AML-193 (cell line): ENCODE data around the gene CHST5.

Source experiments
- DNase-seq, 2 experiments: peaks; one replicate each; lab custom pipeline; 2025; lab: John Stamatoyannopoulos, UW

CHST5 gene

GRCh38 chr16:75535901-75536300 is at the start of gene CHST5:
Gene CHST5, minus strand, starts transcription at chr16:75536108. Its CDS starts 5,724 bp downstream, at chr16:75530384.
- DNase-seq: no peak

DNA sequence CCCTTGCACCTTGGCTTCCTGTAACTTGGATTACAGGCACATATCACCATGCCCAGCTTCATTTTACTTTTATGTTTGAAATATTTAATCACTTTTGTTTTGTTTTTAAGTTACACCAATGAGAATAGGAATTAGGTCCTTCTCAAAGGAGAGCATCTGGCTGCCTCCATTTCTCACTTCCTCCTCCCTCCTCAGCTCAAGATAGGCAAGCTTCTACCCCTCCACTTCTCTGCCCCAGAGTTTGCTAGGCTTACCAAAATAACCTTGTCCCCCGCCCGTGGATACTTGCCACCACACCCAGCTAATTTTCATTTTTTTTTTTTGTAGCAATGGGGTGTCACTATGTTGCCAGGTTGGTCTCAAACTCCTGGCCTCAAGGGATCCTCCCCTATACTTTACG is 48.2 kb upstream of the CHST5 start:
- DNase-seq: no peak

DNA sequence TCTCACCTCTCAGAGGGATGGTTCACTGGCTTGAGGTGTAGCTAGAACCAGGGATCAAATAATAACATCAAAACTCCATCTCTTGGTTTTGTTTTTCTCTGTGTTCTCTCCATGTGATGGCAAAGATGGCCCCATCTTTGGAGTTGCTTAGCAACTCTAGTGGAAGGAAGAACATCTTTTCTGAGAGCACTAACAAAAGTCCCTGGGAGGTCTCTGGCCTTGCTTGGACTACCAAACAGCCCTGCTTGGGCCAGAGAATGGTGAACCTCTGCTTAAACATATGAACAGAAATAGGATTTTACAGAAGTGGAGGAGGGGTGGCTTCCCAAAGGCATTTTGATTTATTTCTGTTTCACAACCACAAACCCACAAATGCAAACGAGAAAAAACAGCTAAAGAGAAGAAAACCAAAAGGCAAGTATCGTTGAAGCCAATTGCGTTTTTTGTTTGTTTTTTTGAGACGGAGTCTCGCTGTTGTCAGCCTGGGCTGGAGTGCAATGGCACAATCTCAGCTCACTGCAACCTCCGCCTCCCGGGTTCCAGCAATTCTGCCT is 43.5 kb upstream of the CHST5 start:
- DNase-seq: no peak

GRCh38 chr16:75578725-75579124 is 42.8 kb upstream of the CHST5 start:
- no peak for DNase-seq

DNA sequence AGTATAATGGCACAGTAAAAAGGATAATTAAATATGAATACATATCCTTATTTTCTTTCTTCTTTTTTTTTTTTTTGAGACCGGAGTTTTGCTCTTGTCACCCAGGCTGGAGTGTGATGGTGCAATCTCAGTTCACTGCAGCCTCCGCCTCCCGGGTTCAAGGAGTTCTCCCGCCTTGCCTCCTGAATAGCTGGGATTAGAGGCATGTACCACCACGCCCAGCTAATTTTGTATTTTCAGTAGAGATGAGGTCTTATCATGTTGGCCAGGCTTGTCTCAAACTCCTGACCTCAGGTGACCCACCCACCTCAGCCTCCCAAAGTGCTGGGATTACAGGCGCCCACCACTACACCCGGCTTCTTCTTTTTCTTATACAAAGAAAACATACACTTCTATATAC is 42.3 kb upstream of the CHST5 start:
- DNase-seq: no peak

DNA sequence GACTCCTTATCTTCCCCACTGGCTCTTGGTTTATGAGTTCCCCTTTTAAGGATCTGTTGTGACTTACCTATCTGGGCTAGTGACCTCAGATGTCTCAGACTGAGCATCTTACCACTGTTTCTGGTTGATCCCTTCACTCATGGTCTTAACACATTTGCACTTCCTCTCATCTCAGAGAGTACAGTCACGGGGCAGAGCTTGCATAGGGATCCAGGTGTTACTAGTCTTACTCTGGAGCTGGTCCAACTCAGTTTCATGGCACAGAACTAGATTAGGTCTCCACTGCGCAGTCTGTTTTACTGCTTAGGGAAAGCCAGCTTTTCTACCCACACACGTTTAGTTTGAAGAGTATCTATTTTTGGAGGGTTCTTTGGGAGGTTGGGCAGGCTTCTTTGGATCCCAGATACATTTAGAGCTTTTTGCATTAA is 40.5 kb upstream of the CHST5 start:
- DNase-seq: no peak

DNA sequence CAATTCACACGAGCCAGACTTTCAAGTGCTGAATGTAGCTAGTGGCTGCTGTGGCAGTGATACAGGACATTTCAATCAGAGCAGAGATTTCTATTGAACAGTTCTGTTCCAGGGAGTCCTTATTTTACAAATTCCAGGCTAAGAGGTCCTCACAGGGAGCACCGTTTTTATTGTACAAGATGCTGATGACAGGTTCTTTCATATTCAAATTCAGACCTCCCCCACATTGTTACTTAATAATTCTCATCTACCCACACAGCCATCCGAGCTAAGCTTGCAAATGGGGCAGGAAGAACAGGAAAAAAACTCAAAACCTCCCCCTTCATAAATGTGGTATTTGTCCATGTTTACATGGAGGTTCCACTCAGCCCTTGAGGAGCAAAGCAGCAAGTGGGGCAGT is 40.0 kb upstream of the CHST5 start:
- DNase-seq: no peak

- no peak for DNase-seq
These were observed 38.0 kb upstream of the CHST5 start for GRCh38 chr16:75573955-75574354.

GRCh38 chr16:75572864-75573542 is 37.1 kb upstream of the CHST5 start:
- DNase-seq: no peak

- DNase-seq: no peak
These were observed 34.6 kb upstream of the CHST5 start for GRCh38 chr16:75570396-75571065.

GRCh38 chr16:75567911-75568310 is 32.0 kb upstream of the CHST5 start:
- no peak for DNase-seq

GRCh38 chr16:75566758-75567255 is 30.9 kb upstream of the CHST5 start:
- no peak for DNase-seq

- DNase-seq: peak; percentile 63 to 75
These were observed 30.3 kb upstream of the CHST5 start, which contains the start of gene GABARAPL2 for GRCh38 chr16:75566040-75566757. Gene GABARAPL2, plus strand, starts transcription at chr16:75566379. Its CDS starts 108 bp downstream, at chr16:75566487.

DNA sequence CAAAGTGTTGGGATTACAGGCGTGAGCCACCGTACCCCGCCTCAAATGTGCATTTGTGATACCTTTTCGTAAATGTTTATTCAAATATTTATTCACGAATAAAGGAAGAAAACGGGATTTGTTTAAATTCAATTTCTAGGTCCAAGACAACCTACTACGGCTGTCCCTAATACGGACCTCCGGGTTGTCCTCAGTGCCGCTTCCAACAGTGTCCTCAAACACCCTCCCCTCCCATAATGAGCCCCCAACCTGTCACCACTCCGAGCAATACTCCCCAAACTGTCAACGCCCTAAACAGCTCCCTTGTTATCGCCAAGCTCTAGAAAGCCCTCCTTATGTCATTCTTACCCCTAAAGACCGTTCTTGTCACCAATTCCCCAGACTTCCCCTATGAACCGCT is 29.7 kb upstream of the CHST5 start:
- DNase-seq: no peak

- DNase-seq: no peak
These were observed 23.9 kb upstream of the CHST5 start for GRCh38 chr16:75559564-75560372.

DNA sequence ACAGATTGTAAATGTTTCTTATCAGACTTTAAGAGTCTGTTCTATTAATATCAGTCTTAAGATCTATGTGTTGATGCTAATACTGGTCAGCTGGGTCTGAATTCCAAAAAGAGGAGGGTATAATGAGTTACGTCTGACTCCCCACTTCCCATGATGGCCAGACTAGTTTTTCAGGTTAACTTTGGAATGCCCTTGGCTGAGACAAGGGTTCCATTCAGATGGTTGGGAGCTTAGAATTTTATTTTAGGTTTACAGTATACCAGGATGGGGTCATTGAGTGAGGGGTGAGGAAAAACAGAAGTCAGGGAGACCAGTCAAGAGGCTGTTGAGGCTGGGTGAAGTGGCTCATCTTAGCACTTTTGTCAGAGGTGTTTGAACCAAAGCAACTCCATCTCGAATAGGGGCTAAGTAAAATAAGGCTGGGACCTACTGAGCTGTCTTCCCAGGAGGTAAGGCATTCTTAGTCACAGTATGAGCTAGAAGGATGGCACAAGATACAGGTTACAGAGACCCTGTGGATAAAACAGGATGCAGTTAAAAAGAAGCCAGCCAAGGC is 23.0 kb upstream of the CHST5 start:
- DNase-seq: no peak

DNA sequence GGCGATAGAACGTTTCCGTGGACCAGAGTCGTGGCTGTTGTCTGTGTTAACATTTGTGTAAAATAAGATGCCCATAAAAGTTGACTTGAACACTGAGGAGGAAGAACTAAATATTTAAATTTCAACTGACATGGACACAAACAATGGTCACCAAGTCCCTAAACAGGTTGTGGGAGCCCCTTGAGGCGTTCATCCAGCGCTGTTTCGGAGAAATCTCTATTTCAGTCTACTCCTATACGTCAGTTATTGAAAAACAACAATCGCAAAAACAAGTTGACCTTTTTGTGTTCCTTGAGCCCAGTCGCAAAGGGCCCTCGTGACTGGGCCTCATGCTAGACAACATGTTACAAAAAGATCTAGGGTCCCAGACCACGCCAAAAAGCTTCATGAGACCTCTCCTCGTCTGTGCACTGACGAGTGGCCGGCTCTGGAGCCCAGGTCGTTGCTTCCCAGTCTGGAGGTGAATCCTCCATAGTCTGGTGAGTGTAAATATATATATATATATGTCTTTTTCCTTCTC is 20.6 kb upstream of the CHST5 start:
- DNase-seq: no peak

GRCh38 chr16:75555707-75556430 is 20.0 kb upstream of the CHST5 start, which contains the start of gene TMEM231:
Gene TMEM231, minus strand, starts transcription at chr16:75556252. Its CDS starts 43 bp downstream, at chr16:75556209.
- peak; percentile 74 to 84 for DNase-seq

DNA sequence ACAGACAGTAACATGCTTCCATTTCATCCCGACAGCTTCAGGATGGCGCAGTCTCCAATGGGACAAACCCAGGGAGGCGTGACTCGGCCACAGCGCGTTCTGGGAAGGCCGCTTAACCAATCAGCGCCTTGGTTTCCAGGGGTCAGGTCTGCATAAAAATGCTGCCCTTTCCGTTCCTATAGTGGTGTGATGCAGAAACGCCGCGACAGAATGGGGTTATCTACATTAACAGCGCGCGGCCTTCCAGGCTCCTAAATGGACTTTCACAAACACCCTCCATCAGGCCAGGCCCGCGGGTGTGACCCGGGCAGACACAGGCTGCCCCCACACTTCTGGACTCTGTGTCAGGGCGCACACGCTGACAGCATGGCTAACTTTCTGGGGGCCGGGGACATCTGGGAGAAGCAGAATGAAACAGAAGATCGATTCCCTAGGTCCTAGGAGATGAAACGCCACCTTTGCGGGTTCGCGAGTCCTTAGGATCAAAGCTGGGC is 19.4 kb upstream of the CHST5 start:
- DNase-seq: peak; percentile 41 to 54

- no peak for DNase-seq
These were observed 17.0 kb upstream of the CHST5 start for GRCh38 chr16:75552951-75553350.
